Liver (tissue), 9 donors: ENCODE data around the gene PDE1C. TPM values are rescaled to one million over a fixed set of nuclear protein-coding genes. Genes with fewer than 3 reads are reported as not detected.

ENCODE experiments used
- DNase-seq: peaks from one replicate; pipeline ENCODE4 v3.0.0-alpha.2; 2017; ENCODE audit warnings: low spot score
- H3K27ac ChIP-seq, 2 donors: one replicate each; pipeline ENCODE4 v1.7.0; 2013; ENCODE audit warnings: inconsistent platforms in 2 of 2, low read length in 2 of 2, control low read depth in 1 of 2, low read depth in 1 of 2, mild to moderate bottlenecking in 1 of 2
- H3K27me3 ChIP-seq, 4 donors: one replicate each; pipeline versions ENCODE4 v1.6.1 to v1.7.0; 2013; ENCODE audit warnings: low read length in 3 of 4, inconsistent platforms in 1 of 4, mild to moderate bottlenecking in 1 of 4, moderate library complexity in 1 of 4; ENCODE audit not compliant: control insufficient read depth in 4 of 4, insufficient read depth in 4 of 4
- H3K36me3 ChIP-seq, 4 donors: one replicate each; pipeline versions ENCODE4 v1.6.1 to v1.7.0; 2013; ENCODE audit warnings: low read length in 3 of 4, mild to moderate bottlenecking in 3 of 4, low read depth in 1 of 4, moderate library complexity in 1 of 4; ENCODE audit not compliant: control insufficient read depth in 4 of 4, insufficient read depth in 3 of 4
- H3K4me1 ChIP-seq, 4 donors: one replicate each; pipeline versions ENCODE4 v1.6.1 to v1.7.0; 2013; ENCODE audit warnings: low read length in 3 of 4, mild to moderate bottlenecking in 3 of 4, moderate library complexity in 1 of 4; ENCODE audit not compliant: control insufficient read depth in 4 of 4, insufficient read depth in 4 of 4
- H3K4me3 ChIP-seq, 3 donors: one replicate each; pipeline versions ENCODE4 v1.6.1 to v1.7.0; 2013; ENCODE audit warnings: low read length in 3 of 3, control low read depth in 1 of 3, low read depth in 1 of 3, mild to moderate bottlenecking in 1 of 3
- H3K9ac ChIP-seq, 2 donors: one replicate each; pipeline ENCODE4 v1.7.0; 2013; ENCODE audit warnings: low read length in 2 of 2, mild to moderate bottlenecking in 2 of 2, moderate library complexity in 2 of 2, control low read depth in 1 of 2, low read depth in 1 of 2
- H3K9me3 ChIP-seq, 4 donors: one replicate each; pipeline versions ENCODE4 v1.6.1 to v1.7.0; 2013; ENCODE audit warnings: low read length in 3 of 4; ENCODE audit not compliant: control insufficient read depth in 4 of 4
- ATF3 ChIP-seq: IDR thresholded peaks from 2 replicates; pipeline ENCODE4 v1.6.1; 2016; ENCODE audit warnings: antibody characterized with exemption
- CTCF ChIP-seq: fragments of 150-350 bp; IDR thresholded peaks from 2 replicates; pipeline ENCODE4 v1.5.1; 2017; ENCODE audit warnings: improper control_type of control experiment, low read depth, low read length; ENCODE audit not compliant: missing input control
- FOXA1 ChIP-seq: IDR thresholded peaks from 2 replicates; pipeline ENCODE4 v1.6.1; 2016; ENCODE audit warnings: antibody characterized with exemption
- GABPA ChIP-seq, 2 donors: IDR thresholded peaks in 1 of 2; conservative IDR thresholded peaks in 1 of 2; 2 replicates each; pipeline ENCODE4 v1.6.1; 2016; ENCODE audit warnings: antibody characterized with exemption in 2 of 2, mild to moderate bottlenecking in 1 of 2, moderate library complexity in 1 of 2
- HNF4A ChIP-seq, 2 donors: conservative IDR thresholded peaks; 2 replicates each; pipeline ENCODE4 v1.6.1; 2016; ENCODE audit warnings: antibody characterized with exemption in 2 of 2, mild to moderate bottlenecking in 2 of 2
- HNF4G ChIP-seq: IDR thresholded peaks from 2 replicates; pipeline ENCODE4 v1.6.1; 2016; ENCODE audit warnings: antibody characterized with exemption
- MAX ChIP-seq: IDR thresholded peaks from 2 replicates; pipeline ENCODE4 v1.6.1; 2016; ENCODE audit warnings: antibody characterized with exemption
- NR2F2 ChIP-seq: IDR thresholded peaks from 2 replicates; pipeline ENCODE4 v1.6.1; 2016; ENCODE audit warnings: antibody characterized with exemption
- REST ChIP-seq: IDR thresholded peaks from 2 replicates; pipeline ENCODE4 v1.6.1; 2016; ENCODE audit warnings: antibody characterized with exemption, mild to moderate bottlenecking
- RXRA ChIP-seq, 2 donors: IDR thresholded peaks; 2 replicates each; pipeline ENCODE4 v1.6.1; 2017 to 2018; ENCODE audit warnings: antibody characterized with exemption in 2 of 2, mild to moderate bottlenecking in 1 of 2
- TAF1 ChIP-seq: conservative IDR thresholded peaks from 2 replicates; pipeline ENCODE4 v1.6.1; 2016; ENCODE audit warnings: antibody characterized with exemption, mild to moderate bottlenecking
- ZBTB33 ChIP-seq: IDR thresholded peaks from 2 replicates; pipeline ENCODE4 v1.6.1; 2016; ENCODE audit warnings: antibody characterized with exemption
- WGBS: extraction: QIAGEN DNeasy Blood & Tissue Kit; methylation state at CpG from one replicate; pipeline ENCODE4 v1.1.7; 2013; 5-methylcytosine and 5-hydroxymethylcytosine counted together
- polyA plus RNA-seq, 2 donors: library from polyadenylated mRNA; stranded (reverse) in 1 of 2; unstranded in 1 of 2; fragments of 200-250 nt in 1 of 2; fragments of >200 nt in 1 of 2; fragmentation: Nextera tagmentation in 1 of 2; extraction: Ambion mirVana in 1 of 2; gene quantifications; one replicate each; pipeline versions ENCODE4 v1.2.1 to v1.2.3, GENCODE V29; 2013 to 2015
- total RNA-seq, 2 donors: library from RNA; depleted of rRNA; stranded (reverse); fragments of >200 nt; gene quantifications; one replicate each; pipeline ENCODE4 v1.2.3, GENCODE V29; 2014
- donor health status: healthy.
- donor health status: healthy.
- donor health status: healthy.
- donor health status: healthy.
- donor health status: healthy.

PDE1C gene
- total and polyA plus RNA-seq, 4 donors = 0.05 to 0.92 (median 0.47) TPM; not detected in 1

- TF ChIP-seq ZBTB33 (no peak), ATF3 (no peak)
Measured at GRCh38 chr7:31991406-31991805, 78.8 kb downstream of the PDE1C start (continued).

GRCh38 chr7:31986878-31987518 lies 83.2 kb downstream of the PDE1C start:
- WGBS = 48% methylated on average over 5 of the region's 5 CpGs
- Histone ChIP-seq H3K4me1 (no peaks in the 10 kb centered on the region), H3K9ac (no peak overlapping the region), H3K4me3 (no peak overlapping the region), H3K27ac (no peak overlapping the region), H3K27me3 (peaks cover 0 to 3% (median under 1%) of the 10 kb centered on the region in 4 donors), H3K36me3 (no peaks in the 10 kb centered on the region), H3K9me3 (peaks cover 0 to 1% (median 0%) of the 10 kb centered on the region in 4 donors)
- TF ChIP-seq CTCF (no peak), HNF4A (conservative IDR thresholded peaks at IDR 0.05) (no peak), GABPA (IDR thresholded peaks at IDR 0.05 in 1 of 2, conservative IDR thresholded peaks at IDR 0.05 in 1 of 2) (no peak), RXRA (IDR thresholded peaks at IDR 0.05) (no peak), REST (no peak), ZBTB33 (no peak), NR2F2 (no peak), ATF3 (no peak), FOXA1 (no peak), MAX (no peak), HNF4G (no peak), TAF1 (no peak)
- no peak for DNase-seq
